ENCODE data around the gene FBXW5.

FBXW5 gene

DNA sequence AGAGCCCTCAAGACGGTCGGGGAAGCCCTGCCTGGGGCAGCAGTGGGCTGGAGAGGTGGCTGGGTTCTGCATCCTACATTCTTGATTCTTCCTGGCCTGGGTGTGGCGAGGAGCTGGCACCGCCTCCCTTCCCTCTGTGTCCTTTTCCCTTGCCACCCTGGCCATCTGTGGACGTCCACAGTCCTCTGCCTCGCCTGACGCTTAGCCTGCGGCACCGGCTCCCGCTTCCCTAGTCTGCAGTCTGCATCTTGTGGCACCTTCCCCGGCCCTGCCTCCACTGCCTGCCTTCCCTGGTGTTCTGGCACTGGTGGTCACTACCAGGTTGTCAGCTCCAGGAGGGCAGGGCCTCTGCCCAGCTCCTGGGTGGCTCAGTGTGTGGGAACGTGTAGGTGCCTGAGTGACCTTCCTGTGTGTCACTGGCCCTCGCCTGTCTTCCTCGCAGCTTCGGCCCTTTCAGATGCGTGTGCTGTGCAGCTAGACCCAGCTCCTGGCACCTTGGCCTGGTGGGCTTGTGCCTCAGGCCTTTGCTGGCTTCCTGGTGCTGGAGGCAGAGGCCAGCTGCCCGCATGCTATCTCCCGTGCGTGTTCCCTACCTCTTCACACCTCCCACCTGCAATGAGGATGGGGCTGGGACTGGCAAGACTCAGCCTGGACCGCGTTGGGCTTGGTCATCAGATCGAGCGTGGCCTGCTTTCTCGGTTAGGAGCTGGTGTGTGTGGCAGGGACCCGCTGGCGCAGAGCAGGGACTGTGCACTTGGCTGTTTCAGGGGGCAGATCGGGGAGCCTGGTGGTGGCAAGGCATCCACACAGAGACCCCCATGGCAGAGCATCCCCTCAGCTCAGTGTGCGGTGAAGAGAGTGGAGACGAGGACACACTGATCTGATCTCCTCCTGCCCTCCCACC lies 37.3 kb downstream of the FBXW5 start:
- no peak for DNase-seq

DNA sequence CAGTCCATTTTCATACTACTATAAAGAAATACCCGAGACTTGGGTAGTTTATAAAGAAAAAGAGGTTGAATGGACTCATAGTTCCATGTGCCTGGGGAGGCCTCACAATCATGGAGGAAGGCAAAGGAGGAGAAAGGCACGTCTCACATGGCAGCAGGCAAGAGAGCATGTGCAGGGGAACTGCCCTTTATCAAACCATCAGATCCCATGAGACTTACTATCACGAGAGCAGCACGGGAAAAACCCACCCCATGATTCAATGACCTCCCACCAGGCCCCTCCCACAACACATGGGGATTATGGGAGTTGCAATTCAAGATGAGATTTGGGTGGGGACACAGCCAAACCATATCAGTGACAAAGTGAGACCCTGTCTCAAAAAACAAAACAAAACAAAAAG lies 38.3 kb downstream of the FBXW5 start:
- no peak for DNase-seq

- DNase-seq: peak; percentile 49
Measured at GRCh38 chr9:136903041-136903554, 41.4 kb downstream of the FBXW5 start.

DNA sequence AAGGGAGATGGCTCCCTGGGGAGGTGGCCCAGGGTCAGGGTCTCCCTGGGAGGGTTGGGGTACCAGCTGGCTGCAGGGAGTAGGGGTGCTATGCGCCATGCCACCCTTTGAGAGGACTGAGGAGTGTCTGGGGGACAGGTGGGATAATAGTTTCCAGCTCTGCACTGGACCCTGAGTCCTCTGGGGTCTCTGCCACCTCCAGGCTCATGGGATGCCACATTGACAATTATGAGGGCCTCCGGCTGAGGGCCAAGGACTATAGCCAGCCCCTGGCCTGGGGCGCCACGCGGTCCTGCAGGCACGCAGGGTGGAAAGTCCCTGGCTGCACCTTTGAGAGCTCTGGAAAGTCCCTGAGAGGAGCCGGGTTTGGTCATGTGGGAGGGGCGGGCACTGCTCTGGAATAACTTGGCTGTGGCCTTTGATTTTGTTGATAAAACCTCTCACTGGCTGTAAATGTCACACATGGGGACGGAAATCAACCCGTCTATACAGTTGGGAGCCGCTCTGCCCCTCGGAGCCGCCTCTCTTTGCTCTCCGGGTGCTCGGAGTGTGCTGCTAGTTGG lies 42.2 kb downstream of the FBXW5 start:
- DNase-seq: peak; percentile 90

- DNase-seq: peak; percentile 75
Measured at GRCh38 chr9:136901516-136902258, 42.9 kb downstream of the FBXW5 start.

DNA sequence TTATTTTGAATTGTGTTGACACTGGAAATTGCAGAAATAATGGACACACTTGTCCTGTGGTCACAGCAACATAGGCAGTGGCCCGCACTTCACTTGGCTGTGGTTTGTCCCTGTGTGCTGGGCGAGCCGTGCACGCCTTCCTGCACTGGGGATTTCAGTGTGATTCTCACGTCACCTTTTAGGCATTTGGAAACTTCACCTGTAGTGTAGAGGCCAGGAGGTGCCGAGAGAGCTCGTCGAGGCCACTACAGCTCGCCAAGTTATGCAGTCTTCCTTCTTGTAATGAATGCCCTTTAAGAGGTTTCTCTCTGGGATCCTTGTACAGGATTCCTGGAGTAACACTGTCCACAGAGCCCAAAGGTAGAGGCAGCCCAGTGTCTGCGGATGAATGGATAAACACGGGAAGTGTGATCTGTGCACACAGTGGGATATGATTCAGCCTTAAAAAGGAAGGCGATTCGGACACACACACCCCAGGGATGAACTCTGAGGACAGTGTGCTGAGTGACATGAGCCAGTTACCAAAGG lies 43.5 kb downstream of the FBXW5 start:
- DNase-seq: no peak

DNA sequence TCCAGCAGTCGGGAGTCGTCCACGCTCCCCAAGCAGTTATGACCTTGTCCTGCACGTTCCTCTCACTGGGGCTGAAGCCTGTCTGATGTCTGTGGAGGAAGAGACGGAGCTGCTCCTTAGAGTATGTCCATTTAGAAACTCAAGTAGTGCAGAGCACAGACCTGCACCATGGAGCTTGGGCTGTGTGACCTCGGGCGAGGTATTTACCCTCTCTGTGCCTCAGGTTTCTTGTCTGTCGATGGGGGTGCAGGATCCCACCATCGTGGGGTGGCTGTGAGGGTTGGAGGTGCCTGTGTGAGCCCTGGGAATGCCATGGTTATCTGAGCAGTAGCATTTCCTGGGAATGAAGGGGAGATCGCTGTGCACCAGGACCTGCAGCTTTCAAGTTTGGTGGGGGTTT lies 44.0 kb downstream of the FBXW5 start:
- no peak for DNase-seq

DNA sequence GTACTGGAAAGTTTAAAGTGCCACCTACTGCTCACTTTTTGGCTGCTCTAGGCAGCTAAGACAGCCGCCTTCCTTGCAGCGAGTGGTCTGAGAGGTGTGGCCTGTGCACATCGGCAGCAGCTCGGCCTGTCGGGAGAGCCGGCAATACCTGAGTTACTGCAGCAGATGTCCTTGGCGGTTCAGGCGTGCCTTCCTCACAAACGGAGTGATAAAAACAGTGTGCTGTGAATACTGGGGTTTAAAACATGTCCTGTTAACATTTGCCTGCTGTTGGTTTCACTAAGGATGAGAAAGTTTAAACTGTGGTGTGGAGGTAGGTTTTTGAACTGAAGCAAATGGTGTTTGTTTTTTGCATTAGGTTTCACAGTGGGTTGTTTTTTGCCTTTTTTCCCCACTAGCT lies 45.3 kb downstream of the FBXW5 start:
- no peak for DNase-seq

GRCh38 chr9:136898483-136899100 lies 45.9 kb downstream of the FBXW5 start:
- DNase-seq: no peak

DNA sequence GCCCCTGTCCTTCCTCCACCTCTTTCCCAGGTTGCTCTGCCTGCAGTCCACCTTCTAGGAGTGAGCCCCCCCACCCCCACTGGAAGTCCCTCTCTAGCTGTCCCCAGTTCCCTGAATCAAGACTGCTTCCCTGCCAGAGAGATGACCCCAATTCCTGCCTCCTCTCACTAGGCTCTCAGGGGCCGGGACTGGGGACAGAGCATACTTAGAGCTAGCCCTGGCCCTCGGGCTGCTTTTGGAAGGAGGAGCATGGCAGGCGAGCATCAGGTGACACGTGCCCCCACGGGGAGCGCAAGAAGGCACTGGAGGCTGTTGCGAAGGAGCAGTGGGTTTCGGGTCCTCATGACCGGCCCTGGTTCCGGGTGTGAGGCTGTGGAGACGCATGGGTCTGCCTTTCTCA lies 48.5 kb downstream of the FBXW5 start:
- no peak for DNase-seq

- no peak for DNase-seq
Measured at GRCh38 chr9:136890661-136891060, 53.9 kb downstream of the FBXW5 start.
